HG03025 (cell line): ENCODE measurements around the gene MTSS2.
"Not testable (repeated sequence)": the region's sequence is repeated elsewhere in the genome, so short reads cannot be mapped to it uniquely, and the experiment has no call there.

Experiments
- ATAC-seq: cut with Tn5 transposase; IDR thresholded peaks from one replicate; pipeline ENCODE4 v1.9.1; 2021; ENCODE audit warnings: mild to moderate bottlenecking, moderate library complexity; ENCODE audit not compliant: unreplicated experiment, low FRiP score

Gene MTSS2

DNA sequence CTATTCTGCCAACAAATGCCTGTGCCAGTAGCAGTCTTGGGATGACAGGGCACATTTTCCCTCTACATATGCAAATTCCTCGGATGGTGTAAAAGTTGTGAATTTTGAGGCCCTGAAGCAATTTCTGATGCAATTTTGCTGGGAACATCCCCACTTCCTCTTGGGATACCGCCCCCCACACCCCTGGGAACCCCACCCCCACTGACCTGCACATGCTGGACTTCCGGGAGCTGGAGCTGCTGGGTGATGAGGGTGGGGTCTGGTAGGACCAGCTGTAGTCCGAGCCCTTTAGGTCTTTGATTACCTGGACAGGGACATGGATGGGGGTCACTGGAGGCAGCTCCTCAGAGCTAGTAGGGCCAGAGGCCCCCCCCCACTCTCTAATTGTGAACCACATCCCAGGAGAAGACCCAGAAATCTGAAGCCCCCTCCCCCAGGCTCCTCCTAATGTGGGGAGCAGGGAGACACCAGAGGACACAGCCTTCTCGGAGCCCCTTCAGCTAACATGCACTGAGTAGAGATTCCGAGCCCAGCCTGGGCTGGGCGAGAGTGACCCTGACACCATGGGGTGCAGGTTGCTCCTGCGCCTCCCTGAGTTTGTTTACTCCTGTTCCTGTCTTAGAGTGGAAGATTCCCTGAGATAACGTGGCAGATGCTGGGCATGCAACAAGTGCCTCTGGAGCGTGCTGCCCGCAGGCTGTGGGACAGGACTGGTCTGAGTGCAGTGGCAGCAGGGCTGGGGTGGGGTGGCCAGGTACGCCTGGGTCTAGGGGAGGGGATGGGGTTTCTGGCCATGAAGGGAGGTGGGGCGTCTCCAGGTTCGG is 9.0 kb downstream of the MTSS2 start:
- ATAC-seq, result no peak

DNA sequence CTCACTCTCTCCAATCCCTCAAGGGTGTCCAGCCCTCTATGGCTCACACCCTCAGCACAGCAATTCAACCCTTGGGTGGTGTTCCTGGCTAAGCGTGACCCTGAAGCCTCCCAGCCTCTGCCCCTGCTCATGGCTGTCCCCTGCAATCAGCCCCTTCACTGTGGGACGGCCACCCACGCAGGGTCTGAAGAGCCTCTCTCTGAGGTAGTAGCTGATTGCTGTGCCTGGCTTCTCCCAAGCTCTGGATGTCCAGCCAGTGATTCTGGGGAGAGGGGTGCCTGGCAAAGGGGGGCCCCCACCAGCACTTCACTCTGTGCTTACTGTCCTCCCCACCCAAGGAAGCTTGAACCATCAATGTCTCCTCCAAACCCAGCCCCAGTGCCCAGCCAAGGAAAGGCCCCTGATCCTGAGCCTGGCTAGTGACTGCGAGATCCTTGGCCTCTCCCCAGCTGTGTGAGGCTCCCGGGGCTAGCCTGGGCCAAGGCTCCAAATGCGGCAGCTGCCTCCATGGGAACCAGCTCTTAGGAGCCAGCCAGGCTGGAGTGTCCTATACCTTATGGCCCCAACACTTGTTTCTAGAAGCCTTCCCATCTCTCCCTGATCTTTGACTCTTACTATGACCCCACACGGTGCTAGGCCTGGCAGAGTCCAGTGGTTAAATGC is 9.9 kb downstream of the MTSS2 start:
- ATAC-seq, result no peak

DNA sequence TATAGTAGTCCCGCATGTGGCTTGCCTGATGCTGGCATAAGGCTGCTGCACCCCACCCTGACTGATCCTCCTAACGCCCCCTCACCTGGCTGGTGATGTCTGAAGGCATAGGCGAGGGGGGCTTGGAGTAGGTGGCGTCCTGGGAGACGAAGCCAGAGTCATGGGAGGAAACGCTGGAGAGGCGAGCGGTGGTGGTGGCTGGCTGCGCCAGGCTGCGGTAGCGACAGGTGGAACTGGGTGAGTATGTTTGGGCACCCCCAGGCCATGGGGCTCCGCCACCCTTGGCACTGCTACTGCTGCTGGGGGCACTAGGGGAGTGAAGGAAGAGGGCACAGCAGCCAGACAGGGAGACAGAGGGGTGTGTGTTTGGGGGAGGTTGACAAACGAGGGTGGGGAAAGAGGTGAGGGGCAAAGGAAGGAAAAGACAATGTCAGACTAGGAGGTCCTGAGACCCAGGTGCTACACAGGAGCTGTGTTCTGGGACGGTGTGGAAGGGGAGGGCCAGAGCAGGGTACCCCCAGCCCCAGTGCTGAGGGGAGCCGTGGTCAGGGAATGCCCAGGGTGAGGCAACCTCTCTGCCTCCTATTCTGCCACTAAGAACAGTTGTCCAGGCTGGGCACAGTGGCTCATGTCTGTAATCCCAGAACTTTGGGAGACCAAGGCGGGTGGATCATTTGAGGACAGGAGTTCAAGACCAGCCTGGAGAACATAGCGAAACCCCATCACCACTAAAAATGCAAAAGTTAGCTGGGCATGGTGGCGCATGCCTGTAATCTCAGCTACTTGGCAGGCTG is 11.4 kb downstream of the MTSS2 start:
- ATAC-seq, result no peak

DNA sequence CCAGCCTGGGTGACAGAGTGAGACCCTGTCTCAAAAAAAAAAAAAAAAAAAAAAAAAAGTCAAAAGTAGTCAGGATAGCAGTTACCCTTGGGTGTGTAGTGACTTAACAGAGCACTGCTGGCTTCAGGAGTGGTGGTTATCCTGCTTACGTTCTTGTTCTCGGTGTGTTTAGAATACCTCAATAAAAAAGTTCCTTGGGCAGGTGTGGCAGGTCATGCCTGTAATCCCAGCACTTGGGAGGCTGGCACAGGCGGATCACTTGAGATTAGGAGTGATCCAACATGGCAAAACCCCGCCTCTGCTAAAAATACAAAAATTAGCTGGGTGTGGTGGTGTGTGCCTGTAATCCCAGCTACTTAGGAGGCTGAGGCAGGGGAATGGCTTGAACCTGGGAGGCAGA is 14.9 kb downstream of the MTSS2 start:
- ATAC-seq, result not testable (repeated sequence)

DNA sequence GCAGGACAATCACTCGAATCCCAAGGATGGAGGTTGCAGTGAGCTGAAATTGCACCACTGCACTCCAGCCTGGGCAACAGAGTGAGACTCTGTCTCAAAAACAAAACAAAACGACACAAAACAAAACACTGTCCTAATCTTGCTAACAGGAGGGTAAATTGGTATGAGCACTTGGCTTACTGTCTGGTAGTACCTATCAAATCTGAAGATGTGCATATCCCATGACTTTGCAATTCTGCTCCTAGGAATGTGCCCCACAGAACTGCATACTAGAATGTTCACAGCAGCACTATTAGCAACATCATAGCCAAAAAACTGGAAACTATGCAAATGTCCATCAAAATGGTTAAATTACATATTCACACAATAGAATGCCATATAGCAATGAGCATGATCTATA is 15.7 kb downstream of the MTSS2 start:
- no peak for ATAC-seq

DNA sequence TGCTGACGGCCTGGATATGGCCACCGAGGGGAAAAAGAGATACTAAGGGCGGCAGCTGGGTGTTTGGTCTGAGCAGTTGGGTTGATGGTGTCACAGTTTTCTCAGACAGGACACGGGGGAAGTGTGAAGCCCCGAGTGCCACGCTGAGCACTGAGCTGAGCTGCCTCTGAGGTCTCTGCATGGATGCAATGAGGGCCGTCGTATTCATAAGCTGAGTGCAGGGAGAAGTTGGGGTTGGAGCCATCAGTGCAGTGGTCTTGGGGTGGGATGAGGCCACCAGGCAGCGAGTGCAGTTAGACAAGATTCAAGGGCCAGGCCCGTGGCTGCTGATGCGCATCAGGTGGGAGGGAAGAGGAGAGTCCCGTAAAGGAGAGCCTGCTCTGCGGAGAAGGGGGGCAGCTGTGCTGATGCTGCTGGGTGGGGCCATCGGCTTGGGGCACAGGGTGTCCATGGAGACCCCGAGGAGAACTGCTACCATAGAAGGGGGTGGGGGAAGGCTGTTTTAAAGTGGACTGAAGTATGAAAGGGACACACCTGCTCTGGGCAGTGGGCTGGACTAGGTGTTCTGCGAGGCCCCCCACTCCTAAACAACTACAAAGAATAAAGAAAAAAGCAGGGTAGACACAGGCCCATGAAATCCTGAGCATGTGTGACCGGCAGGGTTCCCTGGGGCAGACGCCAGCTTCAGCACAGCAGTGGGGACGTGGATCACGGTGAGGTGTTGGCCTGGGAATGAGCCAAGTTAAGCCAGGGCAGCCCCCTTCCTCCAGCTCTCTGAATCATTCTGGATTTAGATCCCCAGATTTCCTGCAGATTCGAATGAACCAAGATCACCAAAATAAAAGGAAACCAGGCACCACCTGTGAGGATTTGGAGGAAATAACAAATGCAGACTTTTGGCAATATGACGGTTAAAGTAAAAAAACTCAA is 19.8 kb downstream of the MTSS2 start:
- ATAC-seq, result no peak

DNA sequence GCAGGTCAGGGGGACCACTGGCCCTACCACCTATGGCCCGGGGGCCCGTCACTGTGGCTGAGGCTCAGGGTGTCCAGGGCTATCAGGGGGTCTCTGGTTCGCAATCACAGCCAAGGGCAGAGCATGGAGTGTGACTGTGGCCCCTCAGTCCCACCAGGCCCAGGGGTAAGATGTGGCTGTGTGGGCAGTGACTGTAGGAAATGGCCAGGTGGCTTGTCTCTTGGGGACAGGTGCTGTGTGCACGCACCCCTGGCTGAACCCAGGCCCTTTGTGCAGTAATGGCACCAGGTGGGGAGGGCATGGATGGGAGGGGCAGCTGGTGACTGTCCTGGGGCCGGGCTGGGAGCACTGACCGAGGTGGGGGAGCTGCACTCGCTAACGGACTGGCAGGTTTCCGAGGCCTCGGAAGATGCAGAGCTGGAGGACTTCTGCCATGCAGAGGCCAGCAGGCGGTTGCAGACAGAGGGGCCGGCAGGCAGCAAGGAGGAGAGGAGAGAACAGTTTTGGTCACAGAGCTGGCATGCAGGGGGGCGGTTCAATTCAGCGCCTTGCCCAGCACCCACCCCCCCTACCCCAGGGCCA is 20.6 kb downstream of the MTSS2 start:
- ATAC-seq, result no peak

DNA sequence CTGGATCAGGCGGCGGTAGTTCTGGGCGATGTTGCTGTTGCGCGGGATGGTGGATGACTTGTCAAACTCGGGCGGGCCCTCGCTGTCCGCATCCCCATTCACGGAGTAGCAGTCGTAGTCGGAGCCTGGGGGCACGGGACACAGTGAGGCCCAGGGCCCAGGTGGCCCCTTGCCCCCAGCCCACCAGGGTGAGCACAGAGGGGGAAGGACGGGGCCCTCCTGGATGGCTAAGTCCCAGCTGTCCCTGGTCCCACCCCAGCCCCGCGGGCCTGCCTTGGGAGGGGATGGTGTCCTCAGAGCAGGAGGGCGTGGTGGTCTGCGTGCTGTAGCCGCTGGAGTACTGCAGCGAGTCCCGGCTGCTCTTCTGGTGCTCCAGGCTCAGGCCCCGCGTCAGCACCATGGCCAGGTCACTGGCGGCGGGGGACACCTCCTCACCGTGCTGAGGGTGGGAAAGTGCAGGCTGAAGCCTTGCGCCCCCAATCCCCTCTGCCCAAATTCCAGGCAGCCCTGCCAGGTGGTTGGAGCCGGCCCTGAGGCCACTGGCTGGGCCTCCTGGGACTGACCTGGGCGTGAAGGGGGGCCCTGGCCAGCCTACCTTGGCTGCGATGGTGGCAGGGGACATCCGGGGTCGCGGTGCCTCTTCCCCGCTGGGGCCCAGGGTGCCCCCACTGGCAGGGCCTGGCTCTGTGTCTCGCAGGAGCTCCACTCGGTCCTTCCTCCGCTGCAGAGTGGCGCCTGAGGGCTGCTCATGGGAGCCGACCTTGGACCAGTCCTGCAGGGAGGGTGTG is 21.3 kb downstream of the MTSS2 start:
- no peak for ATAC-seq

DNA sequence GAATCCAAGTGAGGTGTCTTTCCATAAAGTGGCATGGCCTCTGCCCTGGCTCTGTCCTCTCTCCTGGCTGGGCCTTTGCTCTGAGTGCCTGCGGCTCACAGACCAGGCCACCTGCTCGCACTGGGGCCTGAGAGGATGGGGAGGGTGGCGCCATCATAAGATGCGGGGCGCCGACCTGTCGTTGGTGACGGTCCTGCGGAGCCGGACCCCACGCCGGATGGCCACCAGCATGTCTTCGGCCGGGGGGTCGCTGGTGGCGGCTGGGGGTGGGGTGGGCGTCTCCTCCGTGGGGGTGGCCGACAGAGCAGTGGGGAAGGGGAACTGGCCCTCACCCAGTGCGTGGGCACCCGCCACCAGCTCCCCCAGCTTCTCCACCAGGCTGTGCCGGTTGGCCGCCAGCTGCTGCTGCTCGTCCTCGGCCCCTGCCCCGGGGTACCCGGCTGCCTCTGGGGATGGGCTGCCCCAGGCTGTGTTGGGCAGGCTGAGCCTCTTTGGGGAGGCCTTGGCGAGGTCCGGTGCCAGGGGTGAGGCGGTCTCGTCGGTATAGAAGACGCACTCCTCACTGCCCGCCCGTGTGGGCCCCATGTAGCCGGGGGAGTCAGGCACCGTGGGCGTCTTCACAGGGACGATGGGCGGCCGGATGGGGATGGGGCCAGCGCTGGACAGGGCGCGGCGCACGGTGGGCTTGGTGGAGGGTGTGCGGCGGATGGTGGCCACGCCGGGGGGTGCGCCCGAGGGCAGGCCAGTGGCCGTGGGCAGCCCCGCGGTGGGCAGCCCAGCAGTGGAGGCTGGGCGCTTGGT is 22.1 kb downstream of the MTSS2 start:
- ATAC-seq, result no peak

DNA sequence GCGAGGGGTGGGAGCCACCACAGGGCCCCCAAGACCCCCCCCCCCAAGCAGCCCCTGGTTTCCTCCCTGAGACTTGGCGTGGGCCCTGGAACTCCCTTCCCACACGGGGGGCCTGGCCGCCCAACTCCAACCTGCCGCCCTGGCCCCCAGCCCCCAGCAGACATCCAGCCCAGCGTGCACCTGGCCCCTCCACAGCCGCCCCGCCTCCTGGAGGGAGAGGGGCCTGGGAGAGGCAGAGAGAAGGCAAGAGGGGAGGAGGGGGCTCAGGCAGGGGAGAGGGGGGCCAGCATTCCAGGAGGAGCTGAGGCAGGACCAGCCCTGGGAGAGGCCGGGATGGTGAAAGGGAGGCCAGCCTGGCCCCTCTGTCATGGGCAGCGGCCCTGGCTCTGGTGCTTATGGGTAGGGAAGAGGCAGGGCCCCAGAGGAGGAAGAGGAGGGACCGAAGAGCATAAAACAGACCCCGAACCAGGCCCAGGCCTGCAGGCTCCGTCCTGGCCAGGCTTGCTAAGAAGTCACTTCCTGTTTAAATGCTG is 22.8 kb downstream of the MTSS2 start:
- no peak for ATAC-seq

DNA sequence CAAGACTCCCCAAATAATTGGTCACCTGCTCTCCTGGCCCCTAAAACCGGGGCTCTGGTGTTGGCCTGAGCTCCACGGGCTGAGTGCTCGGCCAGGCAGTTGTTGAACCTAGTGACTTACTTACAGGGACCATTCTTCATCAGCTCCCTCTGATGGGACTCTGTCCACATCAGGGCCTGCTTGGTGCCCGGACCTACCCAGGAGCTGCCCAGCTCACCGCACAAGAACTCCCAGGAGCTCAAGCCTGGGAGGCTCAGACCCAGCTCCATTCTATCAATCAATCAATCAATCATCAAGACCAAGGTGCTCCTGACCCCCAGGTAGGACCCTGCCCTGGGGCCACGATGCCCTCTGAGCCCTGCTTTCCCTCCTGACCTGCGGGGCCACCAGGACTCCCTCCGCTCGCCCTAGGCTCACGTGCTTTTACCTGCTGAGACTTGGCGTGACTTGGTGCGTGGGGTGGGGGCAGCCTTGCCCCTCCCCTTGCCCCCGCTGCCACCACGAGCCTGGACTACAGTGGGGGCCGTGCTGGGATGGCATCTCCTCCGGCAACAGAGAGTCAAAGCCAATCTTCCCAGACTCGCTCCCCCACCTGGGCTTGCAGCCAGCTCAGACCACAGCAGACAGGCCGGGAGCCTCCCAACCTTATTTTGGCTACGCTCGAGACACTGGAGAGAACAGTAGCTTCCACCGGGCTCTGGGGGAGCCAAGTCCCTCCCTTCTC is 23.8 kb downstream of the MTSS2 start:
- ATAC-seq, result no peak

DNA sequence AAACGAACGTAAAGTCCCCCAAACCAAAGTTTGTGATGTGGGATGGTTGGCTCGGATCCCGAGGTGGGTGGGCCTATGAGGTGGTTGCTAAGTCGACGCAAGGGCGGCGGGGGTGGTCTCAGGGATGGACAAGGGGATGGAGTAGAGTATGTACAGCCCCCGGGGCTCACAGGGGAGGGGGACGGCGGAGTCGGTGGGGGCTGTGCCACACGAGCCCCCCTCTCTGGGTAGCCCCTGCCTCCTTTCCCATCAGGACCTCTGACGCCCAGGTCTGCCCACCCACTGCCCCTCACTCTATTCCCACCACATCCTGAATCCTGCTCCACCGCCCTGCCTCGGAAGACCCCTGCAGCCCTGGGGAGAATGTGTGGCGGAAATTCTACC is 24.3 kb downstream of the MTSS2 start:
- no peak for ATAC-seq

DNA sequence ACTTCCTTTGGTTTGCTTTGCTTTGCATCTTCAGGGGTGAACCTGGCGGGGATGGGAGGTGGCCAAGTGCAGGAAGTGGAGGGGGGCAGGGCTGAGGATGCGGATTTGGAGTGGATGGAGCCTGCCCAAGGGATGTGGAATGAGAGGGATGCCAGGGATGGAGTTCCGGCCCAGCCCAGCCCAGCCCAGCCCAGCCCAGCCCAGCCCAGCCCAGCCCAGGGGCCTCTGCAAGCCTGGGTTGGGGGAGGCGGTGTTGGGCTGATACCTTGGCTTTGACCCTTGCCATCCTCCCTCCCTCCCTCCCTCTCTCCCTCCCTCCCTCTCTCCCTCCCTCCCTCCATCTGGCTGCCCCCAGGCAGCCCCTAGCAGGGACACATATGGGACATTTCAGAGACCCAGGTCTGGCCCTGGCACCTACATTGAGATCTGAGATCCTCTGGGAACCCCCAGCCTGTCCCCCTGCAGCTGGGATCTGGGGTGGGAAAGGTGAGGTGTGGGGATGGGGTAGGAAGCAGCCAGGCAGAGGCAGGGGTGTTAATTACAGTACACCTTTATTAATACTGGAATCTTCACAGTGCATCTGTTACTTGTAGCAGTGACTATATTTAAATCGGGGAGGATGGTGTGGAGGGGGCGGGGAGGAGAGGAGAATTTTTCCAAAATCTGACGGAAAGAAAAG is 25.0 kb downstream of the MTSS2 start:
- no peak for ATAC-seq

DNA sequence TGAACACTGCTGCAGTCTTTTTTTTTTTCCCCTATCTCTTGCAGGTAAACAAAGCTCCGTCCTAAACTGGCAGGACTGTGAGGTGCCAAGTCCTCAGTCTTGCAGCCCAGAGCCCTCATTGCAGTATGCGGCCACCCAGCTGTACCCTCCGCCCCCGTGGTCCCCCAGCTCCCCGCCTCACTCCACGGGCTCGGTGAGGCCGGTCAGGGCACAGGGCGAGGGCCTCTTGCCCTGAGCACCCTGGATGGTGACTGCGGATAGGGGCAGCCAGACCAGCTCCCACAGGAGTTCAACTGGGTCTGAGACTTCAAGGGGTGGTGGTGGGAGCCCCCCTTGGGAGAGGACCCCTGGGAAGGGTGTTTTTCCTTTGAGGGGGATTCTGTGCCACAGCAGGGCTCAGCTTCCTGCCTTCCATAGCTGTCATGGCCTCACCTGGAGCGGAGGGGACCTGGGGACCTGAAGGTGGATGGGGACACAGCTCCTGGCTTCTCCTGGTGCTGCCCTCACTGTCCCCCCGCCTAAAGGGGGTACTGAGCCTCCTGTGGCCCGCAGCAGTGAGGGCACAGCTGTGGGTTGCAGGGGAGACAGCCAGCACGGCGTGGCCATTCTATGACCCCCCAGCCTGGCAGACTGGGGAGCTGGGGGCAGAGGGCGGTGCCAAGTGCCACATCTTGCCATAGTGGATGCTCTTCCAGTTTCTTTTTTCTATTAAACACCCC is 25.7 kb downstream of the MTSS2 start:
- no peak for ATAC-seq

DNA sequence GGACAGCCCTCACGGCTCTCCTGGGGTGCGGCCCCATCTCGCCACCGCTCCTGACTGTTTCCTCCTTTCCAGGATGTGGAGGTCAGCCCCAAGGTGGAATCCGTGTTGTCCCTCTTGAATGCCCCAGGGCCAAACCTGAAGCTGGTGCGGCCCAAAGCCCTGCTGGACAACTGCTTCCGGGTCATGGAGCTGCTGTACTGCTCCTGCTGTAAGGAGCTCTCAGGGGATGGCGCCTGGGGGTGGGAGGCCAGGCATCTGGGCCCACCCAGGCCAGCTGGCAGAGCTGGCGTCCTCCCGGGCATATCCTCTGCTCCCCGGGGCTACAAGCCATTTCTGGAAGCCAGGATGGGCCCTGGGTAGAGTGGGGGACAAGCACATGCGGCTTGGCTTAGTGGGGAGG is 26.3 kb downstream of the MTSS2 start:
- no peak for ATAC-seq

DNA sequence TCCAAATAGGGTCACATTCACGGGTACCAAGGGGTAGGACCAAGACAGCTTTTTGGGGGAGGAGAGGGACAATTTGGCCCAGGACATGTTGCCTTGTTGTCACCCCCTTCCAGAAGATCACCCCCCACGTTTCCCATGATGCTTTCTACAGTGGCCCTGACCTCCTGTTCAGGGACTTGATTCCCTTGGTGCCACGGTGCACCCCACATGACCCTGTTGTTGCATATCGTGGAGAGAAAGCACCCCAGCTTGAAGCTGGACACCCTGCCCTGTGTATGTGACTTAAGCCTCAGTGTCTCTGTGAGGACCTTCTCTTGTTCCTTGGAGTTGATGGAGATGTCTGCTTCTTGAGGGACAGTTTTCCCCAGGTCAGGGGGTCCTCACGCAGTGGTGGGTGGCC is 26.9 kb downstream of the MTSS2 start:
- ATAC-seq, result no peak
